Hematopoietic multipotent progenitor cell treated with erythropoietin and hydrocortisone succinate and interleukin-3 and kit ligand, for 15 days (in vitro differentiated cells): ENCODE results near the gene MYO9B.

Experiments used
- DNase-seq: peaks from one replicate; pipeline ENCODE4 v3.0.0-alpha.2; 2015; ENCODE audit warnings: low spot score

Gene MYO9B, protein sequence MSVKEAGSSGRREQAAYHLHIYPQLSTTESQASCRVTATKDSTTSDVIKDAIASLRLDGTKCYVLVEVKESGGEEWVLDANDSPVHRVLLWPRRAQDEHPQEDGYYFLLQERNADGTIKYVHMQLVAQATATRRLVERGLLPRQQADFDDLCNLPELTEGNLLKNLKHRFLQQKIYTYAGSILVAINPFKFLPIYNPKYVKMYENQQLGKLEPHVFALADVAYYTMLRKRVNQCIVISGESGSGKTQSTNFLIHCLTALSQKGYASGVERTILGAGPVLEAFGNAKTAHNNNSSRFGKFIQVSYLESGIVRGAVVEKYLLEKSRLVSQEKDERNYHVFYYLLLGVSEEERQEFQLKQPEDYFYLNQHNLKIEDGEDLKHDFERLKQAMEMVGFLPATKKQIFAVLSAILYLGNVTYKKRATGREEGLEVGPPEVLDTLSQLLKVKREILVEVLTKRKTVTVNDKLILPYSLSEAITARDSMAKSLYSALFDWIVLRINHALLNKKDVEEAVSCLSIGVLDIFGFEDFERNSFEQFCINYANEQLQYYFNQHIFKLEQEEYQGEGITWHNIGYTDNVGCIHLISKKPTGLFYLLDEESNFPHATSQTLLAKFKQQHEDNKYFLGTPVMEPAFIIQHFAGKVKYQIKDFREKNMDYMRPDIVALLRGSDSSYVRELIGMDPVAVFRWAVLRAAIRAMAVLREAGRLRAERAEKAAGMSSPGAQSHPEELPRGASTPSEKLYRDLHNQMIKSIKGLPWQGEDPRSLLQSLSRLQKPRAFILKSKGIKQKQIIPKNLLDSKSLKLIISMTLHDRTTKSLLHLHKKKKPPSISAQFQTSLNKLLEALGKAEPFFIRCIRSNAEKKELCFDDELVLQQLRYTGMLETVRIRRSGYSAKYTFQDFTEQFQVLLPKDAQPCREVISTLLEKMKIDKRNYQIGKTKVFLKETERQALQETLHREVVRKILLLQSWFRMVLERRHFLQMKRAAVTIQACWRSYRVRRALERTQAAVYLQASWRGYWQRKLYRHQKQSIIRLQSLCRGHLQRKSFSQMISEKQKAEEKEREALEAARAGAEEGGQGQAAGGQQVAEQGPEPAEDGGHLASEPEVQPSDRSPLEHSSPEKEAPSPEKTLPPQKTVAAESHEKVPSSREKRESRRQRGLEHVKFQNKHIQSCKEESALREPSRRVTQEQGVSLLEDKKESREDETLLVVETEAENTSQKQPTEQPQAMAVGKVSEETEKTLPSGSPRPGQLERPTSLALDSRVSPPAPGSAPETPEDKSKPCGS (N-terminal part only)

DNA sequence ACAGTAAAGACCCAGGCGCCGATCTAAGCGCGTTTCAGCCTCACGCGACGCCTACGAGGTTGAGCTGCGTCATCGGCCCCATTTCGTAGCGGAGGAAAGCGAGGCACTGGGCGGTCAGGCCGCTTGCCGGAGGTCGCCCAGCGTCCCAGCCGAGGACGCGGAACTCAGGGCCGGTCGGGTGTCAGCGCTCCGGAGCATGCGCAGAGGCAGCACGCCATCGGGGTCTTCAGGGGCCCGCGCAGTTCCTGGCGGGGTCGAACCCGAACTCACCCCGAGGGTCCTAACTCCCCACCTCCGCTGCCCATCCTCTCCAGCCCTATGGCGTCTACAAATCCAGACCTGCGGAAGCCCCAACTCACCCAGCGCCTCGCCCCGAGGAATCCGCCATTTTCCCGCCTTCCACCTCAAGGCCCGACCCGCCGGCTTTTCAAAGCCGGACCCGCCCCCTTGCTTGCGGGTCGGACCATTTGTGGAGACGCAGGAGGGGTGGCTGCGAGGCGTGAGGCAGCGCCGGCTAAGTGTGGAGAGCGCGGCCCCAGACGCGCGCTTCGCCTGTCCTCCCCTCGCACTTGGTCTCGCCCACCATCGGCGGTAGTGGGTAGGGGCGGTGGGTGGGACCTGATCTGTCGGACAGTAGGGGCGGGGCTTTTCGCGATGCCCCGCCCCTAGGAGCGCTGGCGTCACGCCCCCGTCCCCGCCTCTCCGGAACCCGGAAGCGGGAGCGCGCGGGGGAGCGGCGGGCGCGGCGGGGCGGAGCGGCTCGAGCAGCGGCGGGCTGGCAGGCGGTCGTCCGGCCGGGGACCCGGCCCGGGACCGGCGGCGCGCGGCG, at the start of gene MYO9B, which contains the start of gene HAUS8:
Gene MYO9B, plus strand, starts transcription at position 743 of the 829 bp plus-strand sequence. CDS start 25,941 bp downstream, outside the sequence.
Gene HAUS8, minus strand, starts transcription at position 418 of the 829 bp plus-strand sequence. Its CDS starts 30 bp downstream, at position 388.
- DNase-seq, result peak; percentile 99

DNA sequence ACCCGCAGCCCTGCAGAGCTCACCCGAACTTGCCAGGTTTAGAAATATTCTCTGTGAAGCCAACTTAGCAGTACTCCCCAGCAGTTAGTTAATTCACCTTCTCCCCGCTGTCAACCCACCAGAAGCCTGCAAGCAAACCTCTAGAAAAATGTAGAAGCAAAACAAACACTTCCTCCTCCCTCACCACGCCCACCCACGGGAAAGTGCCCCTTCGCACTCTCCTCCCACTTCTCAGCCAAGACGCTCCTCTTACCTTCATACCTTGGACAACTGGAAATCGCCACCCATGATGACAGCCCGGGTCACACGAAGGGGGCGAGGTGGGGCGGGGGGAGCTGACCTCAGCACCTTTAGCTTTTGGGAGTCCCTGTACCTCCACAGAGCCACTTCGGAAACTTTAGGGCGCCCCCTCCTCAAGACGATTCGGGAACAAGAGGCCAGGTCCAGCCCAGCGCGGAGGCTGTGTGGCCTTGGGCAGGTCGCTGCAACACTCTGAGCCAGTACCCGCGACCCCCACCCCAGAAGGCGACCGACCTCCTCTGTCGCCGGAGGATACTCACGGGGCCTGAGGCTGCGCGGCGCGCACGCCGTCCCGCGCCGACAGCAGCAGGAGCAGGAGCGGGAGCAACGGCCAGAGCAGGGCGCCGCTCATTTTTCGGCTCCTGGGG, 49.5 kb upstream of the MYO9B start:
- DNase-seq, result no peak

DNA sequence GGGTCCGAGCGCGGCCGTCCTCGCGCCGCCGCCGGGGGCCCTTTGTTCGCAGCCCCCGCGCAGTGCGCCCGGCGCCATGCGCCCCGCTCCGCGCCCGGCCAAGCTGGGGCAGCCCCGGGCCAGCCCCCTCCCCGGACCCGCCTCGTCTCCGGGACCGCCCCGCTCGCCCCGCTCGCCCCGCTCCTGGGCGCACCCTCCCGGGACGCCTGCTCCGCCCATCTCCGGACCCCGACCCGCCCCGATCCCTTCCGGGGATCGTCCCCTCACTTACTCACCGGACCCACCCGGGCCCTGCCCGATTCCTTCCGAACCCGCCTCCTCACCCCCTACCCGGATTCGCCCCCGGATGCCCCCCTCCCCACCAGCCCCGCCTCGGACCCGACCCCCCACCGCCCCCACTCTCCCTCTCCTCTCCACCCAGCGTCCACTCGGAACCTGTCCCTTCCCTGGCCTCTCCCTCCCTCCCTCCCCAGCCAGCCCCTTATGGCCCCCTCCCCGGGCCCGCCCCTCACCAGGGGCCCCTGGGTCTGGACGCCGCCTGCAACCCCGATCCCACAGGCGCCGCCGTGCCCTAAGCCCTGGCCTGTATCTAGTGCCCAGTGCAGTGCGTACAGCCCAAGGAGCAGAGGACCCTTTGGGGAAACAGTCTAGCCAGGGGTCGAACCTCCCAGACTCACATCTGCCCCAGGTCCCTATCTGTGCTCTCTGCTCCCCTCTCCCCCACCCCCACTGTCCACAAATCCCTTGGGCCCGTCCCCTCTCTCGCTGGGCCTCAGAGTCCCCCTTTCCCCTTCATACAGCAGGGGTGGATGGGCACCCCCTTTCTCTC, 48.7 kb upstream of the MYO9B start, which contains the start of gene CPAMD8:
Gene CPAMD8, minus strand, starts transcription at position 105 of the 829 bp plus-strand sequence. CDS start 168 bp downstream, outside the sequence.
- no peak for DNase-seq

DNA sequence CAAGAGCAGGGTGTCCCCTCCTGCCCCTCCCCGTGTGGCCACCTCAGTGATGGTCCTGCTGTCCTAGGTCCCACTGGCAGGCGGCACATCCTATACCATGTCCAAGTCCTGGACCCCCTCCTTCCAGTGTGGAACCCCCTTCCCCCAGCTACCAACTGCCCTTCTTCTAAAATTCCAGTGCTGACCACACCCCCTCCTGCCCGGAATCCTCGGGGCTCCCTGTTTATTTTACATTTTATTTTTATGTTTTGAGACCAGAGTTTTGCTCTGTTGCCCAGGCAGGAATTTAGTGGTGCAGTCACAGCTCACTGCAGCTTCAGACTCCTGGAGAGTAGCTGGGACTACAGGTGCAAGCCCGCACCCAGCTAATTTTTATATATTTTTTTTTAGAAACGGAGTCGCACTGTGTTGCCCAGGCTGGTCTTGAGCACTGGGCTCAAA, 48.0 kb upstream of the MYO9B start:
- no peak for DNase-seq

- DNase-seq, result no peak
Observed at GRCh38 chr19:17031741-17032140, 43.8 kb upstream of the MYO9B start.

DNA sequence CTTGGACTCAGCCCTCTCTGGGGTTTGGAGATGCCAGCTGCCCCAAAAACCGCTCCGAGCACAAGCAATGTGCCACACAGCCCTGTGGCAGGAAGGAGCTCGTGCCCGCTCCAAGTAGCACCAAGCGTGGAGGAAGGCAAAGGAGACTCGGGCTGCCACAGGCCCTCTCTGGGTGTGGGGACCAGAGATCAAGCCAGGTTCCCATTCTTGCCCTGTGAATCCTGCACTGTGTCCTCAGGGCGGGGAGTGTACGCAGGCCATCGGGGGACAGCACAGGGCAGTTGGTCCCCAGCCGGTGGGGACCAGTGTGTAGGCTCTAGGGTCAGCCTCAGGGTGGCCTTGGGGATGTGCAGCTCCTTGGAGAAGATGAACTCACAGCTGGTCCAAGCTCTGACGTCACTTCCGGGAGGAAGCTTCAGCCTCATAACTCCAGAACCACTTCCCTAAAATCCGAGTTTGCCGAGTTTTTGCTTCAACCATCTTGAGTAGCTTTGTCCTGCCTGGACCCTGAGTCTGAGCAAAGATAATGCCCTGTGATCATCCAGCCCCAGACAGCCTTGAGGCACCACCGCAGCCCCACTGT, 39.6 kb upstream of the MYO9B start:
- no peak for DNase-seq

- no peak for DNase-seq
Observed at GRCh38 chr19:17036640-17037039, 38.9 kb upstream of the MYO9B start.

DNA sequence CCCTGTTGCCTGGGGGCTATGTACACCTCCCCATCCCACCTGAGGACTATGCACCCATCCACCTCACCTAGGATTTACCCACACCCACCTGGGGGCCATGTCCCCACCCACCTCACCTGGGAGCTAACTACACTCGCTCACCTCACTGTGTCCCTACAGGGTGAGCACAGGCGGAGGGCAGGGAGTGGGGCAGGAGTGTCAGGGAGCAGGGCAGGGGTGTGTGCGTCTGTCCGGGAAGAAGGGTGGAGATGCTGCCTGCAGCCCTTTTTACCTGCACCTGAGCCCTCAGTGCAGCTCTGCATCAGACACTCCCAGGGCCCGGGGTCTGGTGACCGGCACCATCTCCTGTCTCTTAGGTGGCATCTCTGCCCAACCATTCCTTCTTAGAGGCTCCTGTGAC, 38.4 kb upstream of the MYO9B start:
- DNase-seq, result no peak

GRCh38 chr19:17037966-17038500, 37.5 kb upstream of the MYO9B start:
- no peak for DNase-seq

DNA sequence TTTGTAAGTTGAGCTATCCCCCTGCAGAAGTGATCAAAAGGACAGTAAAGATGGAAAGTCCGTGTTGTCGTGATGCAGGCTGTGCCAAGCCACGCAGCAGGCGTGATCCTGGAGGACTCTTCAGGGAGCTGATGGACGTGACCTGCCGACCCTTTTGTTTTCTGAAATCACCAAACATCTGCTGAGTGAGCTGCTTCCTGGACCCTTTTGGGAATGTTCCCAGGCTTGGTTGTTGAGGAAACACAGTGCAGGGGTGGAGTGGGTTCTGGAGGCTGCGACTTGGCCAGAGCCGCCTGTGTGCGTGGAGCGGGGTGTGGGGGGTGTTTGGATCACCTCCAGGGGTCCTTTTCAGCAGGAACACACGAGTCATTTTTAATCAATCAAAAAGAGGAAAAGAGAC, 33.6 kb upstream of the MYO9B start:
- no peak for DNase-seq

DNA sequence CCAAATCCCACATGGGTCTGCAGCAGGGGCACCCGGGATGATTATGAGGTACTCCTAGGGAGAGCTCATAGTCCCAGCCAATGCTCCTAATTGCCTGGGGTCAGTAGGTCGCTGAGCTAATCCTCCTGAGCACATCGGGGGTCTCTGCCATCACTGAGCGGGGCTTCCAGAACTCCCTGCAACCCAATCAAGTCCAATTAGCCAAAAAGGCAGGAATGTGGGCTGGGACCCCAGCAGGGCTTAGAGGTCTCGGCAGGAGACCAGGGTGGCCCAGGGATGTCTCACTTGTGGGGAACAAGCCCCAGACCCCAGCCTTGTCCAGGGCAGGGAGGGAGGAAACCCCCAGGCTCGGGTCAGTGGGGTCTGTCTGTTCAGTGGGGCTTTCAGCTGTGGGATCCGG, 31.8 kb upstream of the MYO9B start:
- no peak for DNase-seq

DNA sequence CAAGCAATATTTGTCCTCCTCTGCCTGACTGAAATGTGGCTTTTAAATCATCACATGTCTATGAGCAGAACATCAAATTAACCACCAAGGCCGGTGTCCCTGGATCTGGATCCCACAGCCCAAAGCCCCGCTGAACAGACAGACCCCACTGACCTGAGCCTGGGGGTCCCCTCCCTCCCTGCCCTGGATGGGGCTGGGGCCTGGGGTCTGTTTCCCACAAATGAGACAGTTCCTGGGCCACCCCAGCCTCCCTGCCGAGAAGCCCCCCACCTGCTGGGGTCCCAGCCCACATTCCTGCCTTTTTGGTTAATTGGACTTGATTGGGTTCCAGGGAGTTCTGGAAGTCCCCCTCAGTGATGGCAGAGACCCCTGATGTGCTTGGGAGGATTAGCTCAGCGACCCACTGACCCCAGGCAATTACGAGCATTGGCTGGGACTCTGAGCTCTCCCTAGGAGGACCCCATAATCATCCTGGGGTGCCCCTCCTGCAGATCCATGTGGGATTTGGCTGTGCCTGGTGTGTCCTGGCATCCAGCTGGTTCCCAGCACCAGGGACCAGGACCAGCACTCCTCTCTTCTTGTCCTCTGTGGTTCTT, 29.6 kb upstream of the MYO9B start:
- DNase-seq, result no peak

DNA sequence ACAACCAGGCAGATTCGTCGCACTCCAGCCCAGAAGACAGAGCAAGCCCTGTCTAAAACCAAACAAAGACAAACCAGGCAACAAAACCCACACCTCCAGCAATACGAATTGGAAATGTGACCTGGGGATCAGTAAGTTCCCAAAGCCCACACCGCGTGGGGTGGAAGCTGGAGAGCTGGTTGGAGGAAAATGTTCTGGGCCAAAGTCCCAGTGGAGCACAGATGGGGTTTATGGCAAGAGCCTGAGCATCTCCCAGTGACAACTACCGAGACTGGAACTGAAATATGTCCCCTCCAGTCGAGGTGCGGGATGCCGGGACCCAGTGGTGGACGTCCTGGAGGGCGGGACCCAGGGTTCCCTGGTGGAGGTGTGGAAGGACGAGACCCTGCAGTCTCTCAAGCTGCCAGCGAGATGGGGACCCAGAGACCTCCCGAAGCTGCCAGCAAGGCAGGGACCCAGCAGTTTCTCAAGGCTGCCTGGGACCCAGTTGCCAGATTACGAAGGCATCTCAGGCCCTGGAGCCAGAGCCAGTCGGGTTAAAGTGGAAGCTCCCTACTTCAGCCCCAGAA, 26.6 kb upstream of the MYO9B start:
- no peak for DNase-seq

DNA sequence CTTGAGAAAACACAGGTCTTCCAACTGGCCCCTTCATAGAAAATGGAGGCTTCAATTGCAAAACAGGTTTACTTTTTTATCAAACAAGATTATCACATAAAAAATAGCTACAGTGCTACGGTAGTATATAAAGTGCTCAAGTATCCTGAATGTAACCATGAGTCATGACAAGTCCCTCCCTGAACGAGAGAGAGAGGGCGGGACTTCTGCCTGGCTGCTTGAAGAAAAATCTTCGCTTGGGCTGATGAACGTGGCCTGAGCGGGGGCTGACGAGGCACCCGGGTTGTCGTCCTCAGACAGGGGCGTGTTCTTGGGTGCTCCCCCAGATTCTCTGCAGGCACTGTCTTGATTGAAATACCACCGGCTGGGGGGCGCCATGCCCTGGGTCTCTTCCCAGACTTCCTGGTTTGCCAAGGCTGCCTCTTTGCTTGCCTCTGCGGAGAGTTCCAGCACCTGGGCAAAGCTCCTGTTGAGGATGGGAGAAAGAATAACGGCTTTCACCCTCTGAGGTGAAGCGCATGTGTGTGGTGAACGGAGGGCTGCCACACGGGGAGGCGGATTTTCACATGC, 25.8 kb upstream of the MYO9B start:
- no peak for DNase-seq

- no peak for DNase-seq
Observed at GRCh38 chr19:17052439-17052838, 23.1 kb upstream of the MYO9B start.

- DNase-seq, result no peak
Observed at GRCh38 chr19:17054746-17055145, 20.8 kb upstream of the MYO9B start.

DNA sequence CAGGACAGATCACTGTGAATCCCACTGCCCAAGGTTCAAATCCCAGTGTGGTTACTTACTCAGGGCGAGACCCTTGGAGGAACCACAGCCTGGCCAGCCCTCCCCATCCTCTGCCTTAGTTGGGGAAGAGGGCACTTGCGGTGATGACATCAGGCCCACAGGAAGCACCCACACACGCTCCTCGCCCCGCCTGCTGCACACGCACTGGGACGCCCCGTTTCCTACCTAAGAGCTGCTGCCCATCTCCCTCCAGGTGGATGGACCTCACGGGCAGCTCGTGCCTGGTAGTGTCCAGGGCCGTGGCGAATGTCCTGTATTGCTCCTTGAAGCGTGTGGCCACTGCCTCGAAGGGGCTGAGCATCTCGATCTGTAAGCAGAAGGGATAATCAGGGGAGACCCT, 19.9 kb upstream of the MYO9B start:
- DNase-seq, result no peak

DNA sequence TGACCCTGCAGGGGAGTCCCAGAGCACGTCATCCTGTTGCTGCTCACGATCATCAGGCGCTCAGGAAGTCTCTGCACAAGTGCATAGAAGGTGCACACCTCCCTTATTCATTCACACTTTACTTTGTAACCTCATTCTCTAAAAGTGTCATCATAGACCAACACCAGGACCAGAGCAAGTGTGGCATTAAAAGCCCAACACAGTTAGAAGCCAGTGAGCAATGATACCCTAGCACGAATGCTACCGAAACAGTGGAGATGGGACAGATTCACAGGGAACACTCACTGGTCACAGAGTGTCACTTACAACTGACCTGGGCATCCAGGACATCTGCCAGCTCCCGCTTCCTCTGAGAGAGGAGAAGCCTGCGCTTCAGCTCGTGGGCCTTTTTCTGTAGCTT, 17.3 kb upstream of the MYO9B start:
- no peak for DNase-seq
